Effector memory CD4-positive, alpha-beta T cell (primary cell): ENCODE results near the gene ALS2.

ENCODE experiments used
- DNase-seq, 3 donors: peaks; one replicate each; pipeline ENCODE4 v3.0.0-alpha.2; 2020
- H3K27ac ChIP-seq: 2 replicates; pipeline ENCODE4 v1.7.0; 2013; ENCODE audit warnings: mild to moderate bottlenecking, low read length, moderate library complexity; ENCODE audit not compliant: insufficient read depth, poor library complexity, severe bottlenecking
- H3K27me3 ChIP-seq: replicated peaks from 2 replicates; pipeline ENCODE4 v1.7.0; 2013; ENCODE audit warnings: mild to moderate bottlenecking, low read length; ENCODE audit not compliant: insufficient read depth, control insufficient read depth, poor library complexity, severe bottlenecking
- H3K36me3 ChIP-seq: 2 replicates; pipeline ENCODE4 v1.7.0; 2013; ENCODE audit warnings: mild to moderate bottlenecking, low read length, moderate library complexity; ENCODE audit not compliant: control insufficient read depth, insufficient read depth
- H3K4me1 ChIP-seq: 2 replicates; pipeline ENCODE4 v1.7.0; 2013; ENCODE audit warnings: low read length, mild to moderate bottlenecking; ENCODE audit not compliant: control insufficient read depth, insufficient read depth, poor library complexity, severe bottlenecking
- H3K4me3 ChIP-seq: 2 replicates; pipeline ENCODE4 v1.7.0; 2013; ENCODE audit warnings: low read length, low read depth, mild to moderate bottlenecking; ENCODE audit not compliant: insufficient read depth, poor library complexity, severe bottlenecking
- H3K9me3 ChIP-seq: 2 replicates; pipeline ENCODE4 v1.7.0; 2013; ENCODE audit warnings: mild to moderate bottlenecking, low read length, moderate library complexity; ENCODE audit not compliant: control insufficient read depth

The ALS2 gene

GRCh38 chr2:201761101-201761500 is 19.6 kb downstream of the ALS2 start:
- H3K27ac ChIP-seq = no peak overlapping the region
- no peaks in the 10 kb centered on the region for H3K9me3 ChIP-seq
- no peaks in the 10 kb centered on the region for H3K27me3 ChIP-seq
- H3K4me3 ChIP-seq = no peak overlapping the region
- peaks cover 9% of the 10 kb centered on the region for H3K36me3 ChIP-seq
- H3K4me1 ChIP-seq = no peaks in the 10 kb centered on the region
- no peak for DNase-seq

GRCh38 chr2:201759567-201759966 is 21.2 kb downstream of the ALS2 start:
- H3K27ac ChIP-seq = no peak overlapping the region
- H3K9me3 ChIP-seq = no peaks in the 10 kb centered on the region
- DNase-seq = no peak
- H3K4me3 ChIP-seq = no peak overlapping the region
- H3K27me3 ChIP-seq = no peaks in the 10 kb centered on the region
- H3K4me1 ChIP-seq = no peaks in the 10 kb centered on the region
- H3K36me3 ChIP-seq = peaks cover 9% of the 10 kb centered on the region

DNA sequence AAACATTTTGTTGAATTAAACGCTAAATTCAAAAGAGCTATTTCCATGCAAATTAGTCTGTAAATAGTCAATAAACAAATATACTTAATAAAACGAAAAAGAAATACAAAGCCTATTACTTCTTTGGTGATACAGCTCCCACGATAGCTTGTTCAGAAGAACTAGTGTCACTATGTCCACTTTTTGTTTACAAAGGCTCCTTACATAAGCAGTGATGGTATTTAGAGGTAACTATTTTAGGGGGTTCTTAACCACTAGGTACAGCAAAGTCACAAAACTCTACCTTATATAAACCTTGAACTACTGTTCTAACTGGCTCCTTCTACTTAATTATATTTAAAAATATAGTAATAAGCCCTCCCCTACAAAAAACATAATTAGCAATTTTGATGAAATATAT is 21.9 kb downstream of the ALS2 start:
- Histone ChIP-seq H3K9me3 (no peaks in the 10 kb centered on the region), H3K27me3 (no peaks in the 10 kb centered on the region), H3K4me3 (no peak overlapping the region), H3K27ac (no peak overlapping the region), H3K4me1 (no peaks in the 10 kb centered on the region), H3K36me3 (peaks cover 9% of the 10 kb centered on the region)
- DNase-seq = no peak

GRCh38 chr2:201758234-201758633 is 22.5 kb downstream of the ALS2 start:
- H3K4me1 ChIP-seq = no peaks in the 10 kb centered on the region
- H3K27me3 ChIP-seq = no peaks in the 10 kb centered on the region

GRCh38 chr2:201754717-201755415 is 25.9 kb downstream of the ALS2 start:
- no peaks in the 10 kb centered on the region for H3K36me3 ChIP-seq

More at GRCh38 chr2:201758234-201758633, 22.5 kb downstream of the ALS2 start:
- peaks cover 5% of the 10 kb centered on the region for H3K36me3 ChIP-seq
- H3K27ac ChIP-seq = no peak overlapping the region
- H3K4me3 ChIP-seq = no peak overlapping the region
- no peaks in the 10 kb centered on the region for H3K9me3 ChIP-seq
- DNase-seq = no peak

GRCh38 chr2:201751566-201751965 is 29.2 kb downstream of the ALS2 start:
- H3K4me1 ChIP-seq = no peaks in the 10 kb centered on the region
- H3K27me3 ChIP-seq = no peaks in the 10 kb centered on the region
- no peak overlapping the region for H3K27ac ChIP-seq
- no peak overlapping the region for H3K4me3 ChIP-seq
- no peak for DNase-seq
- no peaks in the 10 kb centered on the region for H3K36me3 ChIP-seq
- H3K9me3 ChIP-seq = no peaks in the 10 kb centered on the region

More at GRCh38 chr2:201754717-201755415, 25.9 kb downstream of the ALS2 start:
- no peaks in the 10 kb centered on the region for H3K27me3 ChIP-seq
- no peaks in the 10 kb centered on the region for H3K9me3 ChIP-seq
- no peaks in the 10 kb centered on the region for H3K4me1 ChIP-seq
- H3K4me3 ChIP-seq = no peak overlapping the region
- H3K27ac ChIP-seq = no peak overlapping the region
- no peak for DNase-seq

- H3K27me3 ChIP-seq = no peaks in the 10 kb centered on the region
- no peak overlapping the region for H3K27ac ChIP-seq
- no peak for DNase-seq
- no peaks in the 10 kb centered on the region for H3K9me3 ChIP-seq
- H3K36me3 ChIP-seq = no peaks in the 10 kb centered on the region
- no peaks in the 10 kb centered on the region for H3K4me1 ChIP-seq
- H3K4me3 ChIP-seq = no peak overlapping the region
These were observed 34.2 kb downstream of the ALS2 start for GRCh38 chr2:201746551-201746950.

DNA sequence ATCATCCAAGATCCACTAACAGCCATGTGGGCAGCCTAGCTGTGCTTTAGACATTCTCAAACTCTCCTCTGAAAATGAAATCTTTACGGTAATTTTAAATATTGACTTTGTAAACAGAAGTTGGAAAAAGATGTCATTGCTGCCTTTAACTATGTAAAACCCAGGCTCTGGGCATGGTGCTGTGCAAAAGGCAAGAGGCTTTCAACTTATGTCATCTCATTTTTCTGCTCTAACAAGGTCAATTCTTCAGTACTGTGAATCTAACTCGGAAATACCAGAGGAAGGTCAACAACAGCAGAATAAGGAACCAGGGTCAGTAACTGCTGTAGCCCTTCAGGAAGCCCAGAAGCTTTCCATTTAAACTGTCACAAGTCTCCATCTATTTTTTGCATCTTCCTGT is 45.2 kb downstream of the ALS2 start:
- Histone ChIP-seq H3K27me3 (no peaks in the 10 kb centered on the region), H3K9me3 (no peaks in the 10 kb centered on the region), H3K27ac (no peak overlapping the region), H3K4me1 (no peaks in the 10 kb centered on the region), H3K36me3 (peaks cover 3% of the 10 kb centered on the region), H3K4me3 (no peak overlapping the region)
- DNase-seq = no peak

- Histone ChIP-seq H3K4me3 (no peak overlapping the region), H3K9me3 (no peaks in the 10 kb centered on the region), H3K27me3 (no peaks in the 10 kb centered on the region), H3K27ac (no peak overlapping the region), H3K4me1 (no peaks in the 10 kb centered on the region), H3K36me3 (peaks cover 3% of the 10 kb centered on the region)
- no peak for DNase-seq
These were observed 46.6 kb downstream of the ALS2 start for GRCh38 chr2:201734111-201734510.

DNA sequence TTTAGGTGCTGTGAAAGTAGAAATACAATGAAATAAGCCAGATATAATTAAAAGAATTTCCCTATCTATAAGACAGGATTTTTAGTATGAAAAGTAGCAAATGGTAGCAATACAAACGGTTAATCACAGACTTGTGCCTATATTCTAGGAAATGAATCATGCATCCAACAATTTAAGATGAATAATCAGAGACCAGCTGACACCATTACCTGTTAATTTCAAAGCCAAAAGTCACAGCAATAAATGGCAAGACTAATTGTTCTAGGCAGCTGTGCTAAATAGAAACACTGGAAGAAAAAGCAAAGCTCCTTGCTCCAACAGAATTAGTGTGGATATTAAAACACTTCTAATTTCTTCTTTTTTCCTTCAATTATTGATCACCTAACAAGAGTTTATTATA is 47.2 kb downstream of the ALS2 start:
- Histone ChIP-seq H3K27me3 (no peaks in the 10 kb centered on the region), H3K27ac (no peak overlapping the region), H3K4me1 (no peaks in the 10 kb centered on the region), H3K4me3 (no peak overlapping the region), H3K9me3 (no peaks in the 10 kb centered on the region), H3K36me3 (peaks cover 3% of the 10 kb centered on the region)
- no peak for DNase-seq
